Mucosa of gallbladder (tissue), 1 donor: ENCODE measurements around the gene SPAG6. TPM values are rescaled to one million over a fixed set of nuclear protein-coding genes. Genes with fewer than 3 reads are reported as not detected.

Experiments used
- DNase-seq: peaks from one replicate; pipeline ENCODE4 v3.0.0-alpha.2; 2020; ENCODE audit warnings: low spot score
- total RNA-seq: library from RNA; stranded (reverse); gene quantifications from one replicate; pipeline ENCODE4 v1.2.1, GENCODE V29; 2021
- donor health status: DM: no; HTN: no; CAD: no.

SPAG6 gene
- total RNA-seq, 1 donor from 2014 or later, result 0.23 TPM

DNA sequence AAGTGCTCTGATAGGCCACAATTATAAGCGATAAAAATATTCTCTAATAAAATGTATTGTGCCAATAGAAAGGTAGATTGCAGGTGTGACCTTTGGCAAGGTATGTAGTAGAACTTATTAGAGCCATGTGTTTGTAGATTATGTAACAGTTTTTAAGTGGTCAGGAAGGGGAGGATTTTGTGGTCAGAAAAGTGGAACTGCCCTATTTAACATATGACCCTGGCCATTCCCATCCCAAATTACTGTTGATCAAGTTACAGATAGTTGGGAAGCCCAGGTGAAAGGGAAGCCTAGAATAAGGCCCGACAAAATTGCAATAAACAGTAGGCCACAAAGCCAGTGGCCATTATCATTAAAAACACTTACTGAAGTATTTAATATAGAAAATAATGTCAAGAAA, 89.2 kb downstream of the SPAG6 start:
- DNase-seq, result no peak

DNA sequence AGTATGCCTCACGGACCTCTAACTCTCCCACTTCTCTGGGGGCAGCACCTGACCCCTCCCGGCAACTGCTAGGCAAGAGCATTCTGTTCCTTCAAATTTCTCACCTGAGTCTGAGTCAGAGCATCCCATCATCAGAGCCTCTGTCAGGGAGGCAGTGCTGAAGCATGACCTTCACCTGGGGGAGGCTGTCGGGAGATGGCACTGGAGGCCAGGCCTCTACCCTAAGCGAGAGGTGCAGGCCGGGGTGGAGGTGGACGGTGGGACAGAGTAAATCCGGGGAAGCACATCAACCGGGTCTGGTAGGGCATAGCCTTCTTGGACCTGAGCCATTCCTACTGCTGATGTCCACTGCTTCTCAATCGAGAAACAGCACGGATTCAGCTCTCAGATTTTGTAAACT, 90.4 kb downstream of the SPAG6 start:
- no peak for DNase-seq

DNA sequence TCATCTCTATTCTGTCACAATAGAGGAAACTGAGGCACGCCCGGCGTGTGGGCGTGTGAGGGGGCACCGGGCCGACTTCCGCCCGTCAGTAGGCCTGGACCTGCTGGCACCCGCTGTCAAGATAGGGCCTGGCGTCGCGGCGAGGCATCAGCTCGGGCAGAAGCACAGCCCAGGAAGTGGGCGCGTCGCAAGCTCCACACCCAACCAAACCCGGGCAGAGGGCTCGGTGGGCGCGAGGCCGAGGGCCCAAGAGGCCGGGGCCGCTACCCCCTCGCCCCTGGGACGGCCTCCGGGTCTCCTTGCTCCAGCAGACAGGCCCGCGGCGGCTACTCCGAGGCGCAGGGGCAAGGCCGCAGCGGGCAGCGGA, 91.2 kb downstream of the SPAG6 start:
- DNase-seq, result no peak

DNA sequence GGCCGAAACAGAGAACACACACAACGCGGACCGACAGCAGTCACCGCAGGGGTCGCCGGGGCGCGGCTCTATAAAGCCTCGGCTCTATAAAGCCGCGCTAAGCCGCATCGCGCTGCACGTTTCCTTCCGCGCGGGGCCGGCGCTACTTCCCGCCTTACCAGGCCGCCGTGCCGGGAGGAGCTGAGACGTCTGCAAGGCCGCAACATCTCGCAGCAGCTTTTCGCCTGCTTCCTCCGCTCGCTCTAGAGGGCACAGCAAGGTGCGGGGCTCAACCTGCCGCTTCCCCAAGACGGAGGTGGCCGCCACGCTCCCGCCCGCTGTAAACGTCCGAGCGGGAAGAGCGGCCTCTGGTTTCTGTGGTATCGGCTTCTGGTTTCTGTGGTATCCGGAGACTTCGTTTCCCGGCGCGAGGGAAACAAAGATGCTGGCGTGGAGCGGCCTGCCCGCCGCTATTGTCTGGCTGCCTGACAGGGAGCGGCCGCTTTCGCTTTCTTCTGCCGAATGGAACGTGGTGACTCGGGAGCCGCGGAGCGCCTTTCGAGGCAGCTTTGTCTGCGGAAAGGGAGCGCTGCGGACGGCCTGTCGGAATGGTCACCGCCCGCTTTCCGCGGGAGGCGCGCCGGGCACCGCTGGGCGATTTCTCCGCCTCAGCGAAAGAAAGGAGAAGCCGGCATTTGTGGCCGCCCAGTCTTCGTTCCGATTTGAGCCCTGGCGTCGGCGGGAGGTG, 91.8 kb downstream of the SPAG6 start:
- peak; percentile 94 for DNase-seq

DNA sequence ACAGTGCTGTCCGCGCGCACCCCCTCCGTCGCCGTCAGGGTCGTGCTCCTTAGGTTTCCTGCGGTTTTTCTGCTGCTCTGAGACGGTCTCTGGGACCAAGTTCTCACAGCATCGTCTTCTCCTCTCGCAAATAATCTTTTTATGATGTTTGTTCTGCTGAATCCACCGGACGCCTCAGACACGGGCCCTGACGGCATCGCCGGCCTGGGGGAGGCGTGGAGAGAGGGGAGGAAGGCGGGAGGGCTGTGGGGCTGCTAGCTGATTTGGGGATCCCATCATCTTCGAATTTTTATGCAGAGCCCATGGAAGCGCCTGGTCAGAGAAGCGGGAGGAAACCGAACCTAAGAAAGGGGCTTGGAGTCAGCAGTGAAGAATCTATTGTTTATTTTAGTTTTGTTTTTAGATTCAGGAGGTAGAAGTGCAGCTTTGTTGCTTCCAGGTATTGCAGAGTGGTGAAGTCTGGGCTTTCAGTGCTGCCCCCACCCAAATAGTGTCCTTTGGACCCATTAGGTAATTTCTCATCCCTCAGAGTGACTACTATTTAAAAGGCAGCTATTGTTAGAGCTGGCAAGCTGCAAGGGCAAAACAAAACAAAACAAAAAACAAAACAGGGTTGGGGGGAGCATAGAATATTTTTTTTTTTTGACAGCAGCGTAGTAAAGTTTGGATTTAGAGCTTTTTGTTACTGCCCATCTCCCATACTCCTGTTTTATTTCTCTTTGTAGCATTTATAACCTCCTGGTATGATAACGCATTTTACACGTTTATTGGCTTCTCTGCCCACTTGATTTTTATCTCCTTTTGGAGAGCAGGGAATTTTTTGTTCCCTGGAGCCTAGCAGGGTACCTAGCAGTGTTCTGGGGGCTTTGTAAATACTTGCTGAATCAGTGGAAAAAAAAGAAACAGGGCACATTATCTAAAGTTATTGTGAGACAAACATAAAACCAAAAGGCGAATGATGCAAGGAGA, 92.6 kb downstream of the SPAG6 start:
- DNase-seq, result no peak

DNA sequence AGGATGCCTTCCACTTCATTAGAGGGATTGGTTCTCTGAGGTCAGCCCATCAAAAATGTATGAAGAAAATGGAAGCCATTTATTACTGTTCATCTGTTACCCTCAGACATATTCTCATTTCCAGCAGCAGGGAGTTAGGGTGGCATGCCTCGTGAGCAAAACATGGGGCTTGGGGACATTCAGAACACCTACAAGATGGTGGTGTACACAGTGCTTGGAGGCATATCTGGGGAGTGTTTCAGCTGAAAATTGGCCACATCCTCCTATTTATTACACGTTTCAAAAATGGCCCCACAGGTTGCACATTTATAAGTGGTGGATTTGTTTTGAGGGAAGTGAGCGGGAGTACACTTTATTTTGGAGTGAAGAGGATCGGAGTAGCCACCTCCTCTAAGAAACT, 93.4 kb downstream of the SPAG6 start:
- no peak for DNase-seq

DNA sequence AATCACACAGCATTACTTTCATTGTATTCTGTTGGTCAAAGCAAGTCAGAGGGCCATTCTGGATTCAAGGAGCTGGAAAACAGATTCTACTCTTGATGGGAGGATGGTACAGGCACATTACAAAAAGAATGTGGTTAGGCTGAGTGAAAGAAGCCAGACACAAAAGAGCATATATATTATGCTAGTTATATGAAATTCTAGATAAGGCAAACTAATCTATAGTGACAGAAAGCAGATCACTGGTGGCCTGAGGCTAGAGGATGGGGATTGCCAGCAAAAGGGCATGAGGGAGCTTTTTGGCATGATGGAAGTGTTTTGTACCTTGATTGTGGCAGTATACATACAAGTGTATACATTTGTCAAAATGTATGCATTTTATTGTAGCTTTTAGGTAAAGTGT, 96.8 kb downstream of the SPAG6 start:
- no peak for DNase-seq

DNA sequence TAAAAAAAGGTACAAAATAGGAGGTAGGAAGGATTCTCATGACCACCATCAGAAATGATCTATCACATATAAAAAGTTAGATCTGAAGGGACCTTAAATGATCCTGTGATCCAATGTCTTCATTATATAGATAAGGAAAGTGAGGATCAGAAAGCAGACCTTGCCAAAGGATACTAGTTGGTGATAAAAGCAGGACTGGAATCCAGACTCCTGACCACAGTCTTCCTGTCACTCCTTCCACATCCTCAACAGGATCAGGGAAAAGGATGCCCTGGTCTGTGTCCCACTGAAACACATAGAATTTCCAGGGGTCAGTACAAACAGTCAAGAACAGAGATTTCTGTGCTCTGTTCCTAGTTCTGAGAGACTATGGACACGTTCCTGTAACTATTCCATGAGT, 97.2 kb downstream of the SPAG6 start:
- no peak for DNase-seq

DNA sequence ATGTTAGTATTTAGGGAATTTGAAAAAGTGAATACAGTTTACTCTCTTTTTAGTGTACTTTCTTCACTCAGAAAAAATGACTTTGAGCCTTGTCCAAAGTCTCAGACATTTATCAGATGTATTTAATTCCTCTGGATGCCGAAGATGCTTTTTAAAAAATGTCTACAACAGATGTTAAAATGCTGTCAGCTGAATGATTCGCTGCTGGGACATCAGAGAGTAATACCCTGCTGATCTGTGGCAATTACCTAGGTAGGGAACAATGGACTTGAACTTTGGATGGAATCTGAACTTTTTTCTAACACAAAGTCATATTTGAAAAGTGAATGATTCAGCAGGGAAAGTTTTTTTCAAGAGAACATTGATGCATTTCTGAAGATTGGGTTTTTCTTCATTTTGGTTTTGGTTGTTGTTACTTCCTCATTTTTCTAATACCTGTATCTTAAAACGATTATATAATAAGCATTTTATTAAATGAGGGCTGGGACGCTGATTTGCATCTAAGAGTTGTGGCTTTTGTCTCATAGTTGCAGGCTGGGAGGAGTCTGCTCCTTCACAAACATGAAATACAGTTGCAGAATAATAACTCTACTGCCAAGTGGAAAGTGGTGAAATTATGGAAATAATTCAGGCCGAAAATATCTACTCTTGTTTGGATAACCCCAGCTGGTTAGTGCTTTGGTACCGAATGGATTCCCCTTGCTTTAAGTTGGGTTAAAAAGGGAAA, 98.0 kb downstream of the SPAG6 start:
- DNase-seq, result no peak

DNA sequence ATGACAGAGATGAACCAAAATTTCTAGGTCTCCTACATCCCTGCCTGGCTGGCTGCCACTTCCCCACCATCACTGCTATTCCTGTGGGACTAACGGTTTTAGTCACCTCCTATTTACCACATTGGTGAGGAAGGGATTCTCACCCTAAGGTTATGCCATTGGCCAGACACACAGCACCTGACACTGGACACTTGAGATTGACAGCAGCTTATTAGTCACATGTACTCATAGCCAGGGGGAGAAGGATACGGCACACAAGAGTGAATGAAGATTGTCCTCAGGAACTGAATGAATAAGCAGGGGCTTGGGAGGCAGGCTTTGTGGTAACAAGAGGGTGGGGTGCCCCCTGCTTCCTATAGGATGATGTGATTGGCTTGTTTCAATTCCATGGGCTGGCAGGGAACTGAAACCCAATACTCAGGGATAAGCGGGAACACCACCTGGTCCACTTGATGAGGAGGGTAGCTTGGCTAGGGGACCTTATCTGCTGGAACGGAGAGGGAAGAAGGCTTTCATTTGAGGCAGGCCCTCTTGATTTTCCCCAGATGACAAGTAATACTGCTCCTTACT, 99.0 kb downstream of the SPAG6 start:
- no peak for DNase-seq

DNA sequence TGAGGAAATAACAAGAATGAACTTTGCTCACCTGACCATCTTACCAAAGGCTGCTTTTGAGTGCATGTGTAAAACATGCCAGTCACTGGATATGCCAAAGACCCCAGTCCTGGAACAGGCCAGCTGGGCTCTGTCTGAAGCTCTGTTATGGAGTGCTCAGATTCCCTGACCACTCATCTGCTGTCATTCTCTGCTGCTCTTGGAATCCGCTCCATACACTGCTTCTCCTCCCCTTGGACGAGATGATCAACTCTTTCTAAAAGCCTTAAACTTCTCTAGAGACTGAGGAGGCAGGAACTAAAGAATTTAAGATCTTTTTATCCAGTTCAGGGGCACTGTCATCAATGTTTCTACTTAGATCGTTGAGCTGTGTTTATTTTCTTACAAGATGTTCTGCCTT, 100.2 kb downstream of the SPAG6 start:
- no peak for DNase-seq

DNA sequence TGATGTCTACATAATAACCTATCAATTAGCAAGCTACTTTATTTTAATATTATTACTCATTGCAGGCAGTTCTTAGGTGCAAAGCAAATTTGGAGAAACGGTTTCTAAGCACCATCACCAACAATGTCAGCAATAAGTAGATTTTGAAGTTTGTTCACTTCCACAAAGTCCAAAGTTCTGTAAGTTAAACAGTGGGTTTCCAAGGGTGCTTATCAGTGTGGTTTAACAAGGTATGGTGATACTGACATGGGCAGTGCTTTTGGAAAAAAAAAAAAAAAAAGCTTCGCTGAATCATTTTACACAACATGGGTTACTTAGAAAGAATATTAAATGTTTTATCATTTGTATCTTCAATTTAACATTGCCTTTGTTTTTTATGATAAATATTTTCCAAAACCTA, 101.8 kb downstream of the SPAG6 start:
- no peak for DNase-seq

DNA sequence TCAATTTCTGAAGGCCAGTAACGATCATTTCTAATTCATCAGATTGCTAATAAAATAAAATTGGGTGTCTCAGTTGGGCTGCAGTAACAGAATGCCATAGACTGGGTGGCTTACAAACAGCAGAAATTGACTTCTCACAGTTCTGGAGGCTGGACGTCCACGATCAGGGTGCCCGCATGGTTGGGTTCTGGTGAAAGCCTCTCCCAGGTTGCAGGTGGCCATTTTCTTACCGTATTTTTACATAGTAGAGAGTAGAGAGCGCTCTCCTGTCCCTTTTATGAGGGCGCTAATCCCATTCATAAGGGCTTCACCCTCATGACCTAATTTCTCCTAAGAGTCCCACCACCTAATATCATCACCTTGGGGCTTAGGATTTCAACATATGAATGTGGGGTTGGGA, 106.0 kb downstream of the SPAG6 start:
- no peak for DNase-seq

DNA sequence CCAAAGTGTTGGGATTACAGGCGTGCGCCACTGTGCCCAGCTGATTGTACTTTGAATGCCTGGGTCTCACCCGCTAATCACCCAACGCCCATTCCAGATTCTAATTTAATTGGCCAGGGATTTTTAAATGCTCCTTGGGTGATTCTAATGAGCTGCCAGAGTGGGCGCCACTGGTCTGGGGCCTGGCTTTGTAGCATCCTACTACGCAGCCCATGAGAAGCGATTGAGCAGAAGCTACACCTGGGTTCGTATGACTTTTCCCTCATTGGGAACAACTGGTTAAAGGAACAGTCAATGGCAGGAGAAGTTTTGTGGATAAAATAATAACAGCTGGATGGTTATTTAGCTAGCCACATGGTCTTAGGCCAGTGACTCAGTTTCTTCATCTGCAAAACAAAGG, 108.0 kb downstream of the SPAG6 start:
- DNase-seq, result no peak

DNA sequence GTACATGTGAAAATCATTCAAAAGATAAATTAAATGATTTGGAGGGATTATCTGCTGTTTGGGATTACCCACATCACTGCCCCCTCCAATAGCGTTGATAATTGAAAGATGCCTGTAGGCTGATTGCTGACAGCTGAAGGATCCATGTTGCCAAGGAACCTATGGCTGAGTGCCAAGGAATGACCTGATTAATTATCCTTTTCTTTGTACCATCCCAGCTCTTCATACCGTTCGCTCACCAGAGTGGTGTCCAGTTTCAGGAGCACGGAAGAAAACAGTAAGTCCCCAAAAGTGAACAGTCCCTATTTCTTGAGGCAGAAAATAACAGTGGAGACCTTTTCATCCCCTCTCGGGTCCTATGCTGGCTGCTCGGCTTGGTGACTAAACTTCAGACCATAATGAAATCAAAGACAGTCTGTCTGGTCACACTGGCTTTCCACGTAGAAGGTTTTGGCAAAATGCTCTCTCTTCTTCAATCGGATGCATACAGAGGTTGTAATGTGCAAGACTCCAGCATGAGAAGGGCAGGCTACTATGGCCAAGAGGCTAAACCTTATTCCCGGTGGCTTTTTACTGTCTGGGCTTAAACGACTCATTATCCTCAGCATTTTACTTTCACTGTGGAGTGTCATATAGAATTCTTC, 108.8 kb downstream of the SPAG6 start:
- no peak for DNase-seq

DNA sequence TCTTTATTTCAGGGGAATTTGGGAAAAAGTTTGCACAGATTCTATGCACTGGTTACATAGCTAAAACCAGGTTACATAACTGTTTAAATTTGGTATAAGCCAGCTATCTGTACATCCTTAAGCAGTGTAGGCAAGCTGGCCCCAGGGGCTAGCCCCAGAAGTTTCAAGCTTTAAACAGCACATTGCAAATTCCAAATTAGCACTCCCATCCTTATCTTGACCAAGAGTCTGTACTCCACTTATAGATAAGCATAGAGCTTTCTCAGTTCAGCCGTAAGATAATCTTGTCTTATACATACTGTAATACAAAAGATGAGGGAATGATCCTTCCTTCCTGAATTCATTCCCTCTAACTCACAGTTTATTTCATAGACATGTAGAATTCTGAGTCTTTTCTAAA, 109.3 kb downstream of the SPAG6 start:
- no peak for DNase-seq

DNA sequence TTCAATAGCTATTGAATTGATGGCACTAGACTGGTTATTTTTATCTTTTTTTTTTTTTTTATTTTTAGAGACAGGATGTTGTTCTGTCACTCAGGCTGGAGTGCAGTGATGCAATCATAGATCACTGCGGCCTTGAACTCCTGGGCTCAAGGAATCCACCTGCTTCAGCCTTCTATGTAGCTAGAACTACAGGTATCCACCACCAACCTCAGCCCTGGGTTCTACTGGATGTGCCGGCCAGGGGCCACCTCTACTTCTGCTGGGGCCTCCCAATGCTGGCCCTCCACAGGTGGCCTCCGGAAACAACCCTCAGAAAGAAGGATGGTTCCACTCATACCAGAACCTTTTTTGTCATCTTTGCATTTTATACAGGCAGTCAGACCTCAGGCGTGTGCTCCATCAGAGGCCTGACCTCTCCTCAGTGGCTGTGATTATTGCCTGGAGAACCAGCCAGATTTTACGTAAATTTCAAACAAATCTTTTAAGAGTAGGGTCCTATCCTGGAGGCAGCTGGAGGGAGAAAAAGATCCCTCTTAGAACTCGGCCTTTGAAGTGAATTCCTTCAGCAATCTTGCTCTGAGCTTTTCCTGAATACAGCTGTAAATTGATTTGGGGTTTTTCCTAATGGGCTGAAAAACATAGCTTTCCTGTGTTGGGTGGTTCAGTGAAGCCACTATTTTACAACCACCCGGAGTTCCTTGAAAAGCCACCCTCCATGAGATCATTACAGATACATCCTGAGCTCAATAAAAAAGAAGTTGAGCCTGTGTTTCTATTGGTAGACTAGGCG, 110.0 kb downstream of the SPAG6 start:
- DNase-seq, result no peak

DNA sequence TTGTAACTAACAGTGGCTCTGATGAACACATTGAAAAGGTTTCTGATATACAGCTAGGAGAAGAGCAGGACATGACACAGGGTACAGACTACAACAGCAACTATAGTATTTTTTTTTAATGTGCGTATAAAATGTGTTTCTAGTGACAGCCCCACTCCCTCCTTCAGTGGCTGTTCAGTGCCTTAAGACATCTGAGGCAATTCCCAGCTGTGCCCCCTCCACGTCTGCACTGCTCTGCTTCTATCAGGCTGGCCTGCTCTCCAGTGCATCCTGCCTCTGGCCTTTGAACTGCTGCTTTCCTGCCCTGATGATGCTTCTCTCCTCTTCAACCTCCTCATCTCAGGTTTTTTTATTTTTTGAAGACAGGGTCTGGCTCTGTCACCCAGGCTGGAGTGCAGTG, 111.2 kb downstream of the SPAG6 start:
- no peak for DNase-seq

DNA sequence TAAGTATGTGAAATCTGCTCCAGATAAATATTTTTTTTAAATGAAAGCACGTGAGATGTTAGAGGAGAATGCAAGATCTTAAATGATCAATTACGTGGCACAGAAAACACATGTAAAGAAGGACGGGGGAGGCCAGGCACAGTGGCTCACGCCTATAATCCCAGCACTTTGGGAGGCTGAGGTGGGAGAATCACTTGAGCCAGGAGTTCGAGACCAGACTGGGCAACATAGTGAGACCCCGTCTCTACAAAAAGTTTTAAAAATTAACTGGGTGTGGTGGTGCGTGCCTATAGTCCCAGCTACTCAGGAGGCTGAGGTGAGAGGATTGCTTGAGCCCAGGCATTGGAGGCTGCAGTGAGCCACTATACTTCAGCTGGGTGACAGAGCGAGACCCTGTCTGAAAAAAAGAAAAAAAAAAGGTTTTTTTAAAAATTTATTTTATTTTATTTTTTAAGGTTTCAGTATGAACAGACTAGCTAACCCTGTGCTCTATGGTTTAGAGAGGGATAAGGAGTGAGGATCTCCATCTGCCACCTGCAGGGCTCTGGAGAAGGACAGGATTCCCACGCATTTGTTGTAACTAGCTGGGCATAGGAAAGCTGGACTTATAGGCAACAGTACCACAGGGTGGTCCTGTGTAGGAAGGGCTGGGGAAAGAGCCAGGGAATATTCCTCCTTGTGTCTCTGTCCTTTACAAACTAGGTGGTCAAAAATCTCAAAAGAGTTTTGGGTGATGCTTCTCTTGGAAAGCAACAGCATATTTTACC, 113.2 kb downstream of the SPAG6 start:
- no peak for DNase-seq

DNA sequence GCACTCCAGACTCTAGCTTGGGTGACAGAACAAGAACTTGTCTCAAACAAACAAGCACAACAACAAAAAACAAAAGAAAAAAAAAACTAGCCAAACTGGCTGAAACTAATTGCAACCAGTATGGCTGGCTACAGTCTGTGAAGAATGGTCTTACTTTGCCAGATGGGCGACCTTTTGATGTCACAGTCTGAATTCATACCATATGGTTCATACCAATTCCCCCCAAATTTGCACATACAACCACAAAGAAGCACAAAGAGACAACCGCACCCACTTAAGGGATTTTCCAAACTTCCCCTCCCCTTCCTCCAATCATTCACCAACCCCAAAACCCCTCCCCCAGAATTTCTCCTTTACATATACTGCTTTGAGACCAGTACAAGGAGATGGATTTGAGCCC, 114.2 kb downstream of the SPAG6 start:
- DNase-seq, result no peak
